Testis (tissue), 3 donors: ENCODE data around the gene C20orf96. TPM values are rescaled to one million over a fixed set of nuclear protein-coding genes. Genes with fewer than 3 reads are reported as not detected.

Experiments used
- DNase-seq: peaks from one replicate; pipeline ENCODE4 v3.0.0-alpha.2; 2019
- H3K27ac ChIP-seq, 2 donors: fragments of 200-600 bp; sonication (generic); one replicate each; pipeline ENCODE4 v1.5.1; 2019
- H3K27me3 ChIP-seq: fragments of 200-600 bp; sonication (generic); one replicate; pipeline ENCODE4 v1.5.1; 2019
- H3K36me3 ChIP-seq: fragments of 200-600 bp; sonication (generic); one replicate; pipeline ENCODE4 v1.5.1; 2017; ENCODE audit warnings: low read depth; ENCODE audit errors: missing control alignments
- H3K4me1 ChIP-seq: fragments of 200-600 bp; sonication (generic); one replicate; pipeline ENCODE4 v1.5.1; 2019
- H3K4me3 ChIP-seq, 2 donors: fragments of 200-600 bp; sonication (generic); one replicate each; pipeline ENCODE4 v1.5.1; 2017 to 2019
- H3K9me3 ChIP-seq: fragments of 200-600 bp; sonication (generic); one replicate; pipeline ENCODE4 v1.5.1; 2017
- CTCF ChIP-seq, 3 experiments: fragments of 450-650 bp in 2 of 3; fragments of 200-600 bp in 1 of 3; sonication (generic) in 1 of 3; IDR thresholded peaks; one replicate each; pipeline ENCODE4 v1.5.1; 2016 to 2019; ENCODE audit warnings: antibody characterized with exemption in 3 of 3, mild to moderate bottlenecking in 2 of 3, moderate library complexity in 1 of 3
- POLR2A ChIP-seq: fragments of 450-650 bp; IDR thresholded peaks from one replicate; pipeline ENCODE4 v1.6.1; 2017; ENCODE audit warnings: antibody characterized with exemption, mild to moderate bottlenecking, moderate library complexity
- WGBS, 2 donors: methylation state at CpG; one replicate each; pipeline ENCODE4 v1.1.5; 2018; 5-methylcytosine and 5-hydroxymethylcytosine counted together
- intact Hi-C: fragments of 100-400 bp; cut with DNase I; formaldehyde crosslinking; loops from one replicate; pipeline ENCODE4 v1.15.1; 2023; ENCODE audit warnings: low total_unique reads
- polyA plus RNA-seq: library from polyadenylated mRNA; stranded (reverse); fragments of 350-450 nt; fragmentation: Illumina TruSeq; extraction: RNeasy Lipid Tissue Mini Kit (QIAGEN cat#74804); gene quantifications from one replicate; pipeline ENCODE4 v1.2.3, GENCODE V29; 2014; ENCODE audit warnings: low read depth, low replicate concordance; ENCODE audit not compliant: insufficient read depth
- total RNA-seq, 2 donors: library from RNA; depleted of rRNA; stranded (reverse); fragments of >200 nt; gene quantifications; one replicate each; pipeline ENCODE4 v1.2.3, GENCODE V29; 2016

C20orf96 gene
- total and polyA plus RNA-seq, 3 donors from 2014 or later = 16.7 to 46.3 (median 32.0) TPM

DNA sequence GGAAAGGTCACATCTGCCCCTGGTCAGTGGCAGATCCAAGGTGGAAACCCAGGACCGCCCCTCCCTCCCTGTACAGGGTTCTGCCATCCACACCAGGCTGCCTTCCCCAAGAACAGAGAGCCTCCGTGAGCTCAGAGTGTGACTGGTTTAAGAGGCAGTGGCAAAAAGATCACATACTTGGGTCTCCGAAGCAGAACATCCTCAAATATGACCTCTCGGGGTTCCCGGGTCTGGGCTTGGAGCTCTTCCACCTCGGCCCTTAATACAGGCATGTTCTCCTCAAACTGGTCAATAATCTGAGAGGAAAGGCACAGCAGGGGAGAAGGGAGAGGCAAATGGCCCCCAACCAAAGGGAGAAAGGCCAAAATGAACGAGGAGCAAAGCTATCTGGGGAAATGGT is 14.8 kb downstream of the C20orf96 start:
- DNase-seq = no peak
- intact Hi-C loops = loop anchor here (10.0 kb wide), 1 partner anchor 49 kb away; the partner anchor contains the start of gene SOX12
- no peaks in the 10 kb centered on the region for H3K36me3 ChIP-seq
- no peak overlapping the region for H3K4me3 ChIP-seq
- WGBS, 2 donors = 91 to 92% methylated on average over 7 of the region's 7 CpGs
- no peak for TF ChIP-seq POLR2A
- TF ChIP-seq CTCF (IDR thresholded peaks at IDR 0.05) = no peak
- no peaks in the 10 kb centered on the region for H3K4me1 ChIP-seq
- no peak overlapping the region for H3K27ac ChIP-seq
- no peaks in the 10 kb centered on the region for H3K27me3 ChIP-seq
- H3K9me3 ChIP-seq = no peaks in the 10 kb centered on the region

DNA sequence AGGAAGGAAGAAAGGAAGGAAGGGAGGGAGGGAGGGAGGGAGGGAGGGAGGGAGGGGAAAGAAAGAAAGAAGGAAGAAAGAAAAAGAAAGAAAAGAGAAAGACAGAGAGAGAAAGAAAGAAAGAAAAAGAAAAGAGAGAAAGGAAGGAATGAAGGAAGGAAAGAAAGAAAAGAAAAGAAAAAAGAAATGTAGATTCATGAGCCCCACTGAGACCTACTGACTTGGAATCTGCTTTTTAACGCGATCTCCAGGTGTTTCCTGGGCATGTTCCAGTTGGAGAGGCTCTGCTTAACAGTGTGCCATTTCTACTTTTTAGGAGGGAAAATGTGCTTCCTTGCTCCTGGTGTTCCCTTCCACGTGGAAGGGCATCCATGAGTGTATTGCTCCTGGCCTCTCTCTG is 16.7 kb downstream of the C20orf96 start:
- no peak for TF ChIP-seq POLR2A
- TF ChIP-seq CTCF (IDR thresholded peaks at IDR 0.05) = no peak
- DNase-seq = no peak
- Histone ChIP-seq H3K9me3 (no peaks in the 10 kb centered on the region), H3K4me3 (no peak overlapping the region), H3K27me3 (no peaks in the 10 kb centered on the region), H3K4me1 (no peaks in the 10 kb centered on the region), H3K36me3 (no peaks in the 10 kb centered on the region), H3K27ac (no peak overlapping the region)
- intact Hi-C loops = loop anchor here (10.0 kb wide), 1 partner anchor 51 kb away; the partner anchor contains the start of gene SOX12
- WGBS, 2 donors = 88 to 89% methylated on average over 3 of the region's 3 CpGs

DNA sequence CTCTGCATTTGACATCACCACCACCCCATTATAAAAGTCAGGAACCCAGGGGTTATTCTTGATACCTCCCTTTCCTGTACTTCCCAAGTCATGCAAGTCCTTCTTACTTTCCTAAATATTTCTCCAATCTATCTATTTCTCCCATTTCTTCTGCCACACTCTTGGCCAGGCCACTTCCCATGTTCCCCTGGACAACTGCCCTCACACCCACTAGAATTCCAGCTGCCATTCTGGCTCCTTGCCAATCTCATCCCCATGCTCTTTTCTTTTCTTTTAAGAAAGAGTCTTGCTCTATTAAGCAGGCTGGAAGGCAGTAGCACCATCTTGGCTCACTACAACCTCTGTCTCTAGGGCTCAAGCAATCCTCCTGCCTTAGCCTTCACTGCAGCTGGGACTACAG is 17.8 kb downstream of the C20orf96 start:
- DNase-seq = no peak
- TF ChIP-seq POLR2A (no peak), CTCF (IDR thresholded peaks at IDR 0.05) (no peak)

DNA sequence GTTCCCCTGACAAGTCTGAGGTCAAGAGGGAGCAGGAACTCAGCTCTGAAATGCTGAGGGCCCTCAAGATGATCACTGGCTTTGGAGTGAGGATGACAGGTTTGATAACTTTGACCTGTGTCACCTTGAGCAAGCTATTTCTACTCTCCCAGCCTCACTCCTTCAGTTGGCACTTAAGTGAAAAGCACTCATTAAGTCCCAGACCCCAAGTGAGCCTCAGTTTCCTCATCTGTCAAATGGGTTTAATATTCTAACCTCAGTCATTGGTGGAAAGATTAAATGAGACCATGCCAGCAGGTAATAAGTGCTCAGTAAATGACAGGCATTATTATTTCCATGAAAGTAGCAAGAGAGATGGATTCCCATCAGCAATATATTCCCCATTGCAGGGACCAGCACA is 19.0 kb downstream of the C20orf96 start:
- Histone ChIP-seq H3K4me3 (no peak overlapping the region), H3K9me3 (no peaks in the 10 kb centered on the region), H3K4me1 (no peaks in the 10 kb centered on the region), H3K36me3 (no peaks in the 10 kb centered on the region), H3K27ac (no peak overlapping the region), H3K27me3 (no peaks in the 10 kb centered on the region)
- intact Hi-C loops = loop anchor here (10.0 kb wide), 1 partner anchor 53 kb away; the partner anchor contains the start of gene SOX12
- no peak for DNase-seq
- TF ChIP-seq CTCF (IDR thresholded peaks at IDR 0.05) = no peak
- TF ChIP-seq POLR2A = no peak

More for the DNA sequence above, 17.8 kb downstream of the C20orf96 start:
- H3K4me3 ChIP-seq = no peak overlapping the region
- H3K9me3 ChIP-seq = no peaks in the 10 kb centered on the region
- H3K27me3 ChIP-seq = no peaks in the 10 kb centered on the region
- H3K4me1 ChIP-seq = no peaks in the 10 kb centered on the region
- H3K36me3 ChIP-seq = no peaks in the 10 kb centered on the region
- H3K27ac ChIP-seq = no peak overlapping the region
- intact Hi-C loops = loop anchor here (10.0 kb wide), 1 partner anchor 52 kb away; the partner anchor contains the start of gene SOX12

GRCh38 chr20:271069-271468 is 19.5 kb downstream of the C20orf96 start:
- TF ChIP-seq POLR2A (no peak), CTCF (IDR thresholded peaks at IDR 0.05) (no peak)
- DNase-seq = no peak
- Histone ChIP-seq H3K4me3 (no peak overlapping the region), H3K36me3 (no peaks in the 10 kb centered on the region), H3K9me3 (no peaks in the 10 kb centered on the region), H3K27ac (no peak overlapping the region), H3K4me1 (peaks cover 4% of the 10 kb centered on the region), H3K27me3 (no peaks in the 10 kb centered on the region)
- intact Hi-C loops = loop anchor here (10.0 kb wide), 1 partner anchor 54 kb away; the partner anchor contains the start of gene SOX12
- 88 to 95% methylated on average over 4 of the region's 4 CpGs for WGBS, 2 donors
